Right atrium auricular region (tissue), 2 donors: ENCODE data around the gene PHF20. TPM values are rescaled to one million over a fixed set of nuclear protein-coding genes. Genes with fewer than 3 reads are reported as not detected.

Source experiments
- DNase-seq: peaks from one replicate; pipeline ENCODE4 v3.0.0-alpha.2; 2019; ENCODE audit warnings: low spot score
- H3K27ac ChIP-seq, 2 donors: fragments of 200-600 bp; sonication (generic); 1 replicate in 1 of 2; 2 replicates in 1 of 2; pipeline ENCODE4 v1.5.1; 2016 to 2019
- H3K27me3 ChIP-seq, 2 donors: fragments of 200-600 bp; sonication (generic); one replicate each; pipeline versions ENCODE4 v1.5.1 to v1.6.0; 2017 to 2019
- H3K36me3 ChIP-seq: fragments of 200-600 bp; sonication (generic); one replicate; pipeline ENCODE4 v1.5.1; 2016
- H3K4me1 ChIP-seq, 2 donors: fragments of 200-600 bp; sonication (generic); one replicate each; pipeline versions ENCODE4 v1.5.1 to v1.6.0; 2017 to 2019
- H3K4me3 ChIP-seq, 2 donors: fragments of 200-600 bp; sonication (generic); 1 replicate in 1 of 2; 2 replicates in 1 of 2; pipeline ENCODE4 v1.5.1; 2017 to 2019; ENCODE audit warnings: mild to moderate bottlenecking in 1 of 2, moderate library complexity in 1 of 2
- H3K9me3 ChIP-seq, 2 donors: fragments of 200-600 bp; sonication (generic); one replicate each; pipeline ENCODE4 v1.5.1; 2019
- CTCF ChIP-seq, 2 donors: fragments of 200-600 bp; sonication (generic); IDR thresholded peaks; one replicate each; pipeline ENCODE4 v1.5.1; 2019; ENCODE audit warnings: antibody characterized with exemption in 2 of 2
- total RNA-seq, 2 donors: library from RNA; depleted of rRNA; stranded (reverse); fragments of >200 nt; gene quantifications; one replicate each; pipeline ENCODE4 v1.1.0, GENCODE V29; 2016

The PHF20 gene
- total RNA-seq, 2 donors from 2014 or later, result 29.7 to 34.7 TPM

- TF ChIP-seq CTCF (IDR thresholded peaks at IDR 0.05), result no peak
- no peaks in the 10 kb centered on the region for H3K27me3 ChIP-seq
- H3K4me1 ChIP-seq, result peaks cover 0 to 49% of the 10 kb centered on the region in 2 donors
- no peak overlapping the region for H3K4me3 ChIP-seq
- H3K9me3 ChIP-seq, result no peaks in the 10 kb centered on the region
- H3K36me3 ChIP-seq, result peaks cover 100% of the 10 kb centered on the region
- no peak overlapping the region for H3K27ac ChIP-seq
- no peak for DNase-seq
Observed at GRCh38 chr20:35729283-35729807, 42.5 kb upstream of the PHF20 start.

DNA sequence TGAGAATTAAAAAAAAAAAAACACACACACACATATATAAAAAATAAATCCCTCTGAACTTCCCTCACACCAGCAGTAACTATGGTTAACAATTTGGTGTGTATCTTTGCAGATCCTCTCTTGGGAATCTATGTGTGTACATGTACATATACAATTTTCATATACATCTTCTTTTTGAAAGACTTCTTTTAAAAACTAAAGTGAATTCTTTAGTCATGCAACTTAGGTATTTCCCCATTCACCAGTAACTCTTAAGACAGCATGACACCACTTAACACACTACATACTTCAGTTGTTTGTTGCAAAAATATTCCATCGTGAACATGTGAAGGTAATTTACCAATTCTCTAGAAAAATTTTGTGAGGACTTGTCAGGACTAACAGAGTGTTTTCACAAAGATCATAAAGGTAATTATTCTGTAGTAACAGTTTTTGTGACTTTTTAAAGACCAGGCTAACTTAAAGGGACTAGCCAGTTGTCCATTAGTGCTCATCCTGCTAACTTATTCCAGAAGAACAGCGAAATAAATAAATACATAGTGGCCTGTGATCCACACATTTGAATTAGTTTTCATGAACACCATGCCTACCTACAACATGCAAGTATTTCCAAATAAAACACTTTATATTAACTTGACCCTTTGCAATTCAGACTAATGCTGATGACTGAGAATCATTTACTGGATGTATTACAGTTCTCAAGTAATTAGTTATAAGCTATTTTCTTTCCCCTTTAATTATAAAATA is 41.8 kb upstream of the PHF20 start:
- H3K27ac ChIP-seq, result no peak overlapping the region
- H3K36me3 ChIP-seq, result peaks cover 100% of the 10 kb centered on the region
- TF ChIP-seq CTCF (IDR thresholded peaks at IDR 0.05), result no peak
- DNase-seq, result no peak
- H3K9me3 ChIP-seq, result no peaks in the 10 kb centered on the region
- no peaks in the 10 kb centered on the region for H3K27me3 ChIP-seq
- no peak overlapping the region for H3K4me3 ChIP-seq
- H3K4me1 ChIP-seq, result peaks cover 0 to 56% of the 10 kb centered on the region in 2 donors

DNA sequence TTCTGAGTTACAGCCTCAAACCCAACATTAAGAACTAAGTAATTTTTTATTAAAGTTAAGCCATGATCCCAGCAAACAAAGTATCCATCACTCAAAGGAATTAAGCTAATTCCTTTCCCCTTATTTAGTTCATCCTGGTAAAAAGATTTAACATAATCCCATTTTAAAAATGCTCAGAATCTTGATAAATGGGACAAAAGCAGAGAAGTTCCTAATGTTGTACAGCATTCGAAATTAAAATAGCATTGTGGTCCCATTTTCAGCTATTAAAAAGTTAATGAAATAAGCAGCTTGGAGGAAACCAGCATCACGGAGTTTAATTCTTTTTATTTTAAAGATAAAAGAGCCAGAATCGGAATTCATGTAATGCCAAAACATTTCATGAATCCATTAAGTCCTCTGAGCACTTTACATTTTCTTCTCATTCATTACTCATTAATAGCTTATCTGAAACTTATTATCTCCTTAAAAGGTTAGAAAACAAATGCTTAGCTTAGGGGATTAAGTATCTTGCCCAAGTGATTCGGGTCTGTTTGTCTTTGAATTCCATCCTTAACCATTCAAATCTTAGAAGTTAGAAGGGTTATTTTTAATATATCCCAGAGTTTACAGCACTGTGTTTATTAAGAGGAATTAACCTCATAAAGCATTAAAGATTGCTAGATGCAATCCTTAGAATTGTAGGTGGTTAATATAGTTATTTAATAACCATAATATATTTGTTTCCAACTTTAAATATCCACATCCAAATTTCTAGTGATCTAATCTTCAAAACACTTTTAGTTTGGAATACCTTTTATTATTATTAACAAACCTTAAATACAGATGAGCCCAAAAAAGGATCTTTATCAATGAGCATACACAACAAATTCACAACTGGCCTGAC is 41.0 kb upstream of the PHF20 start:
- Histone ChIP-seq H3K36me3 (peaks cover 100% of the 10 kb centered on the region), H3K4me1 (peaks cover 0 to 64% of the 10 kb centered on the region in 2 donors), H3K4me3 (no peak overlapping the region), H3K27ac (no peak overlapping the region), H3K9me3 (no peaks in the 10 kb centered on the region), H3K27me3 (no peaks in the 10 kb centered on the region)
- no peak for DNase-seq
- TF ChIP-seq CTCF (IDR thresholded peaks at IDR 0.05), result no peak

DNA sequence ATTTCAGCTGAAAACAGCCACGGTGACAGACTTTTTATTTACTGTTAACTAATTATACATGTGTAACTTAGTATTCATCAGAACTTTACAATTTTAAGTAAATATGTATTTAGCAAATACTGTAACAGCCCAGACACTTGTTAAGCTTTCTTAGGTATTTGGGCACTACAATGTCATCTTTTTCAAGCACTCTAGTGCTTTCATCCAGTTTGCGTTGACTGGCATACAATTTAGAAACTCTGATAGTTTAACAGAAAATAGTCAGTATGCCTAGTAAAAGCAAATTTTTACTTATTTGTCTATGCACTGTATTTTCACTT is 40.4 kb upstream of the PHF20 start:
- peaks cover 100% of the 10 kb centered on the region for H3K36me3 ChIP-seq
- TF ChIP-seq CTCF (IDR thresholded peaks at IDR 0.05), result no peak
- H3K4me3 ChIP-seq, result no peak overlapping the region
- H3K9me3 ChIP-seq, result no peaks in the 10 kb centered on the region
- no peak overlapping the region for H3K27ac ChIP-seq
- H3K4me1 ChIP-seq, result peaks cover 0 to 70% of the 10 kb centered on the region in 2 donors
- H3K27me3 ChIP-seq, result no peaks in the 10 kb centered on the region
- no peak for DNase-seq

DNA sequence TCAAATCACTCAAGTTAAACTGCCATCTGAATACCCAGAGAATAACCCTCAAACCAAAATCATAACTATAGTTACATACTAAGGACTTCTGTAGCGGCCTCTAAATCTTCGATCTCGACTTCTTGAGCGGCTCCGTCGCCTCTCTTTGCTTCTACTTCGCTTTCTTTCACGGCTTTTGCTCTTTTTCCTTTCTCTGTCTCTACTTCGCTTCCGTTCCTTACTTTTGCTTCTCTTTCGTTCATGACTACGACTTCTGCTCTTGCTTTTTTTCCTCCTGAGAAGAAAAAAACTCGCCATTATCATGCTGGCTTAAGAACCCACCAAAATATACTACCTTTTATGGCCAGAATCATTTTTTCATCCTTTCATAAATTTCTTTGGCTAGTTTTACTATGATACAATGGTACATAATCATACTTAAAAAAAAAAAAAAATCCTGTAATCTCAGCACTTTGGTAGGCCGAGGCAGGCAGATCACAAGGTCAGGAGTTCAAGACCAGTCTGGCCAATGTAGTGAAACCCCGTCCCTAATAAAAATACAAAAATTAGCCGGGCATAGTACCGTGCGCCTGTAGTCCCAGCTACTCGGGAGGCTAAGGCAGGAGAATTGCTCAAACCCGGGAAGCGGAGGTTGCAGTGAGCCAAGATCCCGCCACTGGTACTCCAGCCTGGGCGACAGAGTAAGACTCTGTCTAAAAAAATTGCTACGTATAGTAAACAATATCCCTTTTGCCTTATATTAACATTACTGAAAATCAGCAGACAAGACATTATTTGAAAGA is 39.8 kb upstream of the PHF20 start:
- Histone ChIP-seq H3K4me1 (peaks cover 0 to 76% of the 10 kb centered on the region in 2 donors), H3K36me3 (peaks cover 100% of the 10 kb centered on the region), H3K4me3 (no peak overlapping the region), H3K9me3 (no peaks in the 10 kb centered on the region), H3K27me3 (no peaks in the 10 kb centered on the region), H3K27ac (peak overlapping the region in 1 of 2 donors; percentile 12)
- TF ChIP-seq CTCF (IDR thresholded peaks at IDR 0.05), result no peak
- DNase-seq, result no peak
